HFFc6 (cell line): ENCODE data around the gene DPEP1. TPM values are rescaled to one million over a fixed set of nuclear protein-coding genes. Genes with fewer than 3 reads are reported as not detected.

Experiments used
- DNase-seq: peaks from one replicate; pipeline ENCODE4 v3.0.0-alpha.2; 2018
- H3K27ac Mint-ChIP-seq: 2 replicates; pipeline ENCODE4 v1.8.0; 2020; ENCODE audit warnings: mild to moderate bottlenecking, mixed read lengths
- H3K27me3 Mint-ChIP-seq: 2 replicates; pipeline ENCODE4 v1.8.0; 2021; ENCODE audit warnings: mild to moderate bottlenecking, moderate library complexity, mixed read lengths; ENCODE audit not compliant: insufficient read depth
- H3K36me3 Mint-ChIP-seq: 2 replicates; pipeline ENCODE4 v1.8.0; 2021; ENCODE audit warnings: low read depth, mixed read lengths
- H3K4me1 Mint-ChIP-seq: 2 replicates; pipeline ENCODE4 v1.8.0; 2020; ENCODE audit warnings: low read depth, mixed read lengths
- H3K4me3 Mint-ChIP-seq: 2 replicates; pipeline ENCODE4 v1.8.0; 2020; ENCODE audit warnings: mild to moderate bottlenecking, moderate library complexity, mixed read lengths
- H3K9me3 Mint-ChIP-seq: 2 replicates; pipeline ENCODE4 v1.8.0; 2020; ENCODE audit warnings: mild to moderate bottlenecking, mixed read lengths
- CTCF ChIP-seq: fragments of 200-600 bp; sonication (generic); IDR thresholded peaks from 2 replicates; pipeline ENCODE4 v1.5.0; 2021; ENCODE audit warnings: antibody characterized with exemption, mild to moderate bottlenecking
- total RNA-seq, 6 experiments: library from RNA; stranded (reverse); fragmentation: NEBNext Ultra II Directional; extraction: Animal tissue kit (Norgen Biotek cat#: 25700); gene quantifications; 2 replicates in 1 of 6; 3 replicates in 5 of 6; pipeline ENCODE4 v1.2.3, GENCODE V29; 2021

DPEP1 gene
- total RNA-seq, 6 experiments from 2014 or later, result not detected

- H3K36me3 Mint-ChIP-seq, result peaks cover 27% of the 10 kb centered on the region
- H3K27me3 Mint-ChIP-seq, result peaks cover 8% of the 10 kb centered on the region
- H3K4me1 Mint-ChIP-seq, result peaks cover 7% of the 10 kb centered on the region
- peaks cover 7% of the 10 kb centered on the region for H3K9me3 Mint-ChIP-seq
- peak; percentile 84 for DNase-seq
- peak within 1 kb of the TSS; percentile 93 for H3K4me3 Mint-ChIP-seq
- TF ChIP-seq CTCF, result no peak
- H3K27ac Mint-ChIP-seq, result peak within 1 kb of the TSS; percentile 98
These were observed 73.2 kb downstream of the DPEP1 start, which contains the start of gene CDK10 for GRCh38 chr16:89686520-89687091. CDK10 (plus strand) TSS chr16:89686689; CDS start chr16:89686711, 22 bp downstream.

DNA sequence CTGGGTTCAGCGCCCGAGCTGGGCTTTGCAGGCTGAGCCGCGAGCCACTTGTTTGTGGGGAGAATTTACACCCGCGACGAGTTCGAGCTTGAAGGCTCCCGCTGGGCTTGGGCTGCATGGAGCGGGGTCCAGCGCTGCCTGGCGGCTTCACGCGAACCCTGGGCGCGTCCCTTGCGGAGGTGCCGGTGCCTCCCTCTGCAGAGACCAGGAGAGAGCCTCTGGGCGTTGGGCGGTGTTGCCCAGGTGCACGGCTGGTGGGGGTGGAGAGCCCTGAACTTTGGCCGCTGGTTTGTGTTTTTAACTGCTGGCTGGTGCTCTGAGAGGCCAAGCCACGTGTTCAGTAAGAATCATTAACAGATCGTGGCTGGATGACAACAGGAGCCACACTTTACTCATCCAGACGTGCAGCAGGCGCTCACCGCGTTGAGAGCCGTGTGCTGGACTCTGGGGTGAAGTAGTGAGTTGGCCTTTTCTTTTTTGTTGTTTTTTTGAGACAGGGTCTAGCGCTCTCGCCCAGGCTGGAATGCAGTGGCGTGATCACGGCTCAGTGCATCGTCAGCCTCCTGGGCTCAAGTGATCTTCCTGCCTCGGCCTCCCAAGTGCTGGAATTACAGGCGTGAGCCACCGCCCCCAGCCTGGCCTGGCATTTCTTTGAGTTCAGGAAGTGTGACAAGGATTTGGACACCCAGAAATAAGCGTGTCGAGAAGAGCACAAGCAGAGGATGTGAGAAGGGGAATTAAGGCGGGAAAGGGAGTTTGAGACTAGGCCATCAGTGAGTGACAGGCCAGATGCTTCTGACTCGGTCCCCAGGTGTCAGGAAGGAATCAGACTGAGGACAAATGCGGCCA, 73.9 kb downstream of the DPEP1 start:
- Mint-ChIP-seq H3K4me3 (peak overlapping the region; percentile 93), H3K27me3 (peaks cover 8% of the 10 kb centered on the region), H3K36me3 (peaks cover 22% of the 10 kb centered on the region), H3K4me1 (peaks cover 7% of the 10 kb centered on the region), H3K9me3 (peaks cover 7% of the 10 kb centered on the region), H3K27ac (peak overlapping the region; percentile 98)
- no peak for TF ChIP-seq CTCF
- DNase-seq, result peak; percentile 33

Other genes with a start within 250 kb of the DPEP1 start
- gene ANKRD11, start 123.1 kb upstream of the DPEP1 start, total RNA-seq, result 100 to 1,000 TPM; 110 to 120 (median 116) TPM
- 10 to 100 TPM; 81.5 to 97.0 (median 89.6) TPM for gene SPG7, start 105.2 kb upstream of the DPEP1 start, total RNA-seq
- 1,000 to 10,000 TPM; 1,572 to 1,808 (median 1,628) TPM for gene RPL13, start 53.0 kb upstream of the DPEP1 start, total RNA-seq
- 10 to 100 TPM; 17.6 to 22.2 (median 19.3) TPM for gene CPNE7, start 37.9 kb upstream of the DPEP1 start, total RNA-seq
- 10 to 100 TPM; 85.6 to 93.1 (median 87.2) TPM for gene CHMP1A, start 44.1 kb downstream of the DPEP1 start, total RNA-seq
- 10 to 100 TPM in 1 of 6 experiments, 1 to 10 TPM in 5; 6.3 to 10.1 (median 7.8) TPM for gene SPATA33, start 44.2 kb downstream of the DPEP1 start, total RNA-seq
- 10 to 100 TPM; 45.5 to 61.7 (median 48.6) TPM for gene CDK10, start 73.0 kb downstream of the DPEP1 start, total RNA-seq
- 1 to 10 TPM; 5.6 to 6.9 (median 5.9) TPM for gene SPATA2L, start 88.1 kb downstream of the DPEP1 start, total RNA-seq
- gene VPS9D1, start 107.3 kb downstream of the DPEP1 start, total RNA-seq, result 10 to 100 TPM; 12.7 to 19.3 (median 16.1) TPM
- 10 to 100 TPM in 3 of 6 experiments, 1 to 10 TPM in 3; 7.8 to 16.7 (median 9.7) TPM for gene ZNF276, start 107.9 kb downstream of the DPEP1 start, total RNA-seq
- 10 to 100 TPM; 13.6 to 26.3 (median 21.9) TPM for gene FANCA, start 203.0 kb downstream of the DPEP1 start, total RNA-seq
- 1 to 10 TPM; 1.5 to 2.5 (median 1.9) TPM for gene SPIRE2, start 214.8 kb downstream of the DPEP1 start, total RNA-seq